Vagina (tissue), 2 donors: ENCODE measurements around the gene ZNF823. TPM values are rescaled to one million over a fixed set of nuclear protein-coding genes. Genes with fewer than 3 reads are reported as not detected.
A peak's percentile ranks its signal among the peaks of the same experiment; 100 is the strongest.

Experiments
- DNase-seq, 2 donors: peaks; one replicate each; pipeline ENCODE4 v3.0.0-alpha.2; 2017; ENCODE audit errors: extremely low spot score in 2 of 2
- H3K27ac ChIP-seq: fragments of 200-600 bp; sonication (generic); one replicate; pipeline ENCODE4 v1.5.1; 2019
- H3K27me3 ChIP-seq: fragments of 200-600 bp; sonication (generic); one replicate; pipeline ENCODE4 v1.5.1; 2019
- H3K36me3 ChIP-seq, 2 donors: fragments of 200-600 bp; sonication (generic); one replicate each; pipeline ENCODE4 v1.5.1; 2017 to 2019
- H3K4me1 ChIP-seq: fragments of 200-600 bp; sonication (generic); one replicate; pipeline ENCODE4 v1.5.1; 2019
- H3K4me3 ChIP-seq, 2 donors: fragments of 200-600 bp; sonication (generic); 1 replicate in 1 of 2; 2 replicates in 1 of 2; pipeline ENCODE4 v1.5.1; 2016 to 2019
- H3K9me3 ChIP-seq: fragments of 200-600 bp; sonication (generic); one replicate; pipeline ENCODE4 v1.5.1; 2019
- POLR2A ChIP-seq, 2 donors: fragments of 450-650 bp; IDR thresholded peaks; one replicate each; pipeline ENCODE4 v1.6.1; 2017; ENCODE audit warnings: antibody characterized with exemption in 2 of 2, mild to moderate bottlenecking in 2 of 2, moderate library complexity in 2 of 2
- POLR2AphosphoS5 ChIP-seq, 2 donors: sonication (generic); formaldehyde crosslinking; IDR thresholded peaks; one replicate each; pipeline ENCODE4 v1.9.0; 2017; ENCODE audit warnings: antibody characterized with exemption in 2 of 2, mild to moderate bottlenecking in 2 of 2, low read depth in 1 of 2; ENCODE audit not compliant: insufficient read depth in 1 of 2
- intact Hi-C: fragments of 100-400 bp; cut with DNase I; formaldehyde crosslinking; loops from one replicate; pipeline ENCODE4 v1.15.1; 2023
- total RNA-seq: library from RNA; depleted of rRNA; stranded (reverse); fragments of >200 nt; gene quantifications from one replicate; pipeline ENCODE4 v1.2.3, GENCODE V29; 2016
- TF ChIP-seq, protein P1 (sequence below), 3 experiments: fragments of 450-650 bp in 2 of 3; fragments of 200-600 bp in 1 of 3; sonication (generic) in 1 of 3; IDR thresholded peaks; one replicate each; pipeline ENCODE4 v1.5.1; 2017 to 2019; ENCODE audit warnings: antibody characterized with exemption in 3 of 3, mild to moderate bottlenecking in 2 of 3, moderate library complexity in 2 of 3

ZNF823 gene
- 14.2 TPM for total RNA-seq

- H3K4me3 ChIP-seq, result peak within 1 kb of the TSS; percentile 98 to 99
- H3K9me3 ChIP-seq, result no peaks in the 10 kb centered on the region
- H3K36me3 ChIP-seq, result no peaks in the 10 kb centered on the region
- intact Hi-C loops, result no loop called here
- TF ChIP-seq POLR2A (IDR thresholded peaks at IDR 0.05), result peak in 1 of 2 donors; percentile 76
- peak; percentile 91 to 98 for TF ChIP-seq POLR2AphosphoS5 (IDR thresholded peaks at IDR 0.05; ENCODE audit: insufficient read depth in 1 of 2, low read depth in 1 of 2)
- TF ChIP-seq, protein P1, sequence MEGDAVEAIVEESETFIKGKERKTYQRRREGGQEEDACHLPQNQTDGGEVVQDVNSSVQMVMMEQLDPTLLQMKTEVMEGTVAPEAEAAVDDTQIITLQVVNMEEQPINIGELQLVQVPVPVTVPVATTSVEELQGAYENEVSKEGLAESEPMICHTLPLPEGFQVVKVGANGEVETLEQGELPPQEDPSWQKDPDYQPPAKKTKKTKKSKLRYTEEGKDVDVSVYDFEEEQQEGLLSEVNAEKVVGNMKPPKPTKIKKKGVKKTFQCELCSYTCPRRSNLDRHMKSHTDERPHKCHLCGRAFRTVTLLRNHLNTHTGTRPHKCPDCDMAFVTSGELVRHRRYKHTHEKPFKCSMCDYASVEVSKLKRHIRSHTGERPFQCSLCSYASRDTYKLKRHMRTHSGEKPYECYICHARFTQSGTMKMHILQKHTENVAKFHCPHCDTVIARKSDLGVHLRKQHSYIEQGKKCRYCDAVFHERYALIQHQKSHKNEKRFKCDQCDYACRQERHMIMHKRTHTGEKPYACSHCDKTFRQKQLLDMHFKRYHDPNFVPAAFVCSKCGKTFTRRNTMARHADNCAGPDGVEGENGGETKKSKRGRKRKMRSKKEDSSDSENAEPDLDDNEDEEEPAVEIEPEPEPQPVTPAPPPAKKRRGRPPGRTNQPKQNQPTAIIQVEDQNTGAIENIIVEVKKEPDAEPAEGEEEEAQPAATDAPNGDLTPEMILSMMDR (IDR thresholded peaks at IDR 0.05), result peak in 1 of 3 experiments; percentile 17
- H3K27me3 ChIP-seq, result no peaks in the 10 kb centered on the region
- DNase-seq, result peak; percentile 99
- H3K4me1 ChIP-seq, result peaks cover 34% of the 10 kb centered on the region
- H3K27ac ChIP-seq, result peak within 1 kb of the TSS; percentile 91
These were observed at the start of gene ZNF823 for GRCh38 chr19:11738746-11739620. ZNF823 (minus strand) TSS chr19:11738946; CDS start chr19:11738819, 127 bp downstream.

- H3K4me1 ChIP-seq, result no peaks in the 10 kb centered on the region
- intact Hi-C loops, result no loop called here
- H3K27ac ChIP-seq, result no peak overlapping the region
- DNase-seq, result no peak
- H3K4me3 ChIP-seq, result no peak overlapping the region
- TF ChIP-seq, protein P1 (IDR thresholded peaks at IDR 0.05), result no peak
- TF ChIP-seq POLR2AphosphoS5 (IDR thresholded peaks at IDR 0.05; ENCODE audit: insufficient read depth in 1 of 2, low read depth in 1 of 2) (no peak), POLR2A (IDR thresholded peaks at IDR 0.05) (no peak)
- peaks cover 23% of the 10 kb centered on the region for H3K9me3 ChIP-seq
- H3K27me3 ChIP-seq, result no peaks in the 10 kb centered on the region
- peaks cover 0 to 3% of the 10 kb centered on the region in 2 donors for H3K36me3 ChIP-seq
These were observed 48.8 kb upstream of the ZNF823 start for GRCh38 chr19:11787536-11787935.

GRCh38 chr19:11784356-11784755 lies 45.6 kb upstream of the ZNF823 start:
- intact Hi-C loops, result no loop called here
- Histone ChIP-seq H3K4me1 (no peaks in the 10 kb centered on the region), H3K9me3 (peaks cover 49% of the 10 kb centered on the region), H3K27me3 (no peaks in the 10 kb centered on the region), H3K4me3 (no peak overlapping the region), H3K36me3 (peaks cover 10 to 35% of the 10 kb centered on the region in 2 donors), H3K27ac (no peak overlapping the region)
- TF ChIP-seq POLR2A (IDR thresholded peaks at IDR 0.05) (no peak), POLR2AphosphoS5 (IDR thresholded peaks at IDR 0.05; ENCODE audit: insufficient read depth in 1 of 2, low read depth in 1 of 2) (no peak)
- no peak for DNase-seq

GRCh38 chr19:11783767-11784166 lies 45.0 kb upstream of the ZNF823 start:
- Histone ChIP-seq H3K4me1 (no peaks in the 10 kb centered on the region), H3K9me3 (peaks cover 50% of the 10 kb centered on the region), H3K36me3 (peaks cover 10 to 41% of the 10 kb centered on the region in 2 donors), H3K27ac (no peak overlapping the region), H3K27me3 (no peaks in the 10 kb centered on the region), H3K4me3 (no peak overlapping the region)
- DNase-seq, result no peak
- TF ChIP-seq POLR2A (IDR thresholded peaks at IDR 0.05) (no peak), POLR2AphosphoS5 (IDR thresholded peaks at IDR 0.05; ENCODE audit: insufficient read depth in 1 of 2, low read depth in 1 of 2) (no peak)
- TF ChIP-seq, protein P1 (IDR thresholded peaks at IDR 0.05), result no peak
- intact Hi-C loops, result no loop called here

GRCh38 chr19:11781295-11782057 lies 42.7 kb upstream of the ZNF823 start:
- no peak overlapping the region for H3K27ac ChIP-seq
- TF ChIP-seq POLR2A (IDR thresholded peaks at IDR 0.05), result no peak
- TF ChIP-seq, protein P1 (IDR thresholded peaks at IDR 0.05), result no peak
- no peak for TF ChIP-seq POLR2AphosphoS5 (IDR thresholded peaks at IDR 0.05; ENCODE audit: insufficient read depth in 1 of 2, low read depth in 1 of 2)
- no peak for DNase-seq
- intact Hi-C loops, result no loop called here
- no peak overlapping the region for H3K4me3 ChIP-seq
- H3K36me3 ChIP-seq, result peaks cover 14 to 63% of the 10 kb centered on the region in 2 donors
- H3K27me3 ChIP-seq, result no peaks in the 10 kb centered on the region
- no peaks in the 10 kb centered on the region for H3K4me1 ChIP-seq
- peaks cover 68% of the 10 kb centered on the region for H3K9me3 ChIP-seq
